Measurements from ENCODE around the gene FRS2. TPM values are rescaled to one million over a fixed set of nuclear protein-coding genes. Genes with fewer than 3 reads are reported as not detected.

The FRS2 gene
- total and polyA plus RNA-seq, 2 donors: 8.4 to 15.9 TPM

DNA sequence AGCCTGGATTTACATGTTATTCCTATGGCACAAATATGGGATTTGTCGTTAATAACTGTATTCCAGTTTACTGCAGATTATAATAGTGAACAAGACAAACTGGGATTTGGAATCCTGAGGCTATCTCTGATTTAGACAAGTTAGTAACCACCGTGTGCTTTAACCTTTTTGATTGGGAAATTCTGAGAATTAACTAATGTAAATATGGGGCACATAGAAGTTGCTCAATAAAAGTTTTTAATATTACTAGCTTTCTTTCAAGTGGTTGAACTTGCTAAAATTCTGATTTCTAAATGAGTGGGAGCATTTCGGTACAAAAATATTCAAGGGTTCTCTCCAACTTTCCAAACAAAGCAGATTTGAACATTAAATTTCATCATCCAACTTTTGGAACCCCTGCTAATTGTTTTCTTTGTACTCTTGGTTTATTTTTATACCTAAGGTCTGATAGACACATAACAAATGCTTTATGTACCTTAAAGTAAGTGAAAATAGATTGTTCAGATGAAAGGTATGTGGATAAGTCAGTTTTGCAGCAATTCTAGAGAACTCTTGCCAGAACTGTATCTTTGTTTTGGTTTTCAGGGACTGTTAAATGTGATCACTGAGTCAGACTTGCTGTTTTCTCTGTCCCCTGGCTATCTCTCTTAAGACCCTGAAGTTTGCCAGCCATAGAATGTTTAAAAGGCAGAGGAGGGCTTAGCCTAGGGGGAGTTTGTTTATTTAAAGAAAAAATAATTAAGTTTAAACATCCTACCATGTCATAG is 57.5 kb downstream of the FRS2 start:
- Histone ChIP-seq H3K36me3 (ENCODE audit: control insufficient read depth in 2 of 2, insufficient read depth in 2 of 2, low read length in 1 of 2) (peaks cover 3 to 9% of the 10 kb centered on the region in 2 donors), H3K27ac (ENCODE audit: low read depth in 1 of 2, low read length in 1 of 2) (no peak overlapping the region), H3K27me3 (ENCODE audit: control insufficient read depth in 2 of 2, insufficient read depth in 1 of 2, low read length in 1 of 2) (no peaks in the 10 kb centered on the region), H3K4me1 (ENCODE audit: control insufficient read depth in 2 of 2, insufficient read depth in 2 of 2, low read length in 2 of 2) (no peaks in the 10 kb centered on the region), H3K9me3 (ENCODE audit: control insufficient read depth in 2 of 2, insufficient read depth in 1 of 2, low read length in 1 of 2) (peaks cover 2 to 9% of the 10 kb centered on the region in 2 donors), H3K4me3 (ENCODE audit: low read length in 2 of 2) (no peak overlapping the region)
- 93% methylated on average over 3 of the region's 3 CpGs for WGBS
- no peak for DNase-seq (ENCODE audit: low read depth in 6 of 9, low spot score in 9 of 9)

DNA sequence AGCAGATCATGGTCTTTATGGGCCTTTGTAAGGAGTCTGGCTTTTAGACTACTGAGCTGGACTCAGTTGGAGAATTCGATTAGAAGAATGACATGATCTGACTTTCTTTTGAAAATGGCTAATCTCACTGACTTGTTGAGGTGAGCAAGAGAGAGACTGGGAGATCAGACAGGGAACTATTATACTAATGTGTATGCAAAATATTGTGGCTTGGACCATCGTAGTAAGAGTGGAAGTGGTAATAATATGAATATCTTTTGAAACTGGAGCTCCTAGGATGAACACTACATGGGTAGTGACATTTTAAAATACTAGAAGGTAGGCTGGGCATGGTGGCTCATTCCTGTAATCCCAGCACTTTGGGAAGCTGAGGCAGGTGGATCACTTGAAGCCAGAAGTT is 58.8 kb downstream of the FRS2 start:
- H3K27ac ChIP-seq (ENCODE audit: low read depth in 1 of 2, low read length in 1 of 2): peak overlapping the region in 1 of 2 donors; percentile 2

DNA sequence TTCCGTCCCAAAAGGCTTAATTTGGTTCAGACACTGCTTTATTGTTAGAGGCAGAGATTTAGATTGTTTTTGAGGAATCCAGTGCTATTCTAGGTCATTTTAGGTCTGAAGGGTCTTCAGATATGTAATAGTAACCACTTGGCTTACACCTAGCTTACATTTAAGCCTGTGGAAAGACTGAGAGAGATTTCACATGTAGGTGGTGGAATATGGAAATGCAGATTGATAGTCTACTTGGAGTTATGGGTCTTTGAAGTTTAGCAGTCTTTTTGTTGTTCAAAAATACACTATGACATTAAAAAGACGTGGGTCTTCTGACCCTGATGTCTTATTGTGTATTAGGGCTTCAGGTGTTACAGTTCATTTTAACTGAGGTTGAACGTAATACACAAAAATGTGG is 63.7 kb downstream of the FRS2 start:
- Histone ChIP-seq H3K4me1 (ENCODE audit: control insufficient read depth in 2 of 2, insufficient read depth in 2 of 2, low read length in 2 of 2) (no peaks in the 10 kb centered on the region), H3K36me3 (ENCODE audit: control insufficient read depth in 2 of 2, insufficient read depth in 2 of 2, low read length in 1 of 2) (peaks cover 3 to 9% of the 10 kb centered on the region in 2 donors), H3K4me3 (ENCODE audit: low read length in 2 of 2) (no peak overlapping the region), H3K27me3 (ENCODE audit: control insufficient read depth in 2 of 2, insufficient read depth in 1 of 2, low read length in 1 of 2) (no peaks in the 10 kb centered on the region), H3K27ac (ENCODE audit: low read depth in 1 of 2, low read length in 1 of 2) (no peak overlapping the region), H3K9me3 (ENCODE audit: control insufficient read depth in 2 of 2, insufficient read depth in 1 of 2, low read length in 1 of 2) (no peaks in the 10 kb centered on the region)
- WGBS: 85% methylated on average over 3 of the region's 3 CpGs
- DNase-seq (ENCODE audit: low read depth in 6 of 9, low spot score in 9 of 9): no peak

More for the DNA sequence above, 58.8 kb downstream of the FRS2 start:
- Histone ChIP-seq H3K4me3 (ENCODE audit: low read length in 2 of 2) (no peak overlapping the region), H3K9me3 (ENCODE audit: control insufficient read depth in 2 of 2, insufficient read depth in 1 of 2, low read length in 1 of 2) (peaks cover 0 to 4% of the 10 kb centered on the region in 2 donors), H3K27me3 (ENCODE audit: control insufficient read depth in 2 of 2, insufficient read depth in 1 of 2, low read length in 1 of 2) (no peaks in the 10 kb centered on the region), H3K36me3 (ENCODE audit: control insufficient read depth in 2 of 2, insufficient read depth in 2 of 2, low read length in 1 of 2) (peaks cover 3 to 9% of the 10 kb centered on the region in 2 donors), H3K4me1 (ENCODE audit: control insufficient read depth in 2 of 2, insufficient read depth in 2 of 2, low read length in 2 of 2) (no peaks in the 10 kb centered on the region)
- no peak for DNase-seq (ENCODE audit: low read depth in 6 of 9, low spot score in 9 of 9)
- WGBS: 95% methylated on average over 2 of the region's 2 CpGs

DNA sequence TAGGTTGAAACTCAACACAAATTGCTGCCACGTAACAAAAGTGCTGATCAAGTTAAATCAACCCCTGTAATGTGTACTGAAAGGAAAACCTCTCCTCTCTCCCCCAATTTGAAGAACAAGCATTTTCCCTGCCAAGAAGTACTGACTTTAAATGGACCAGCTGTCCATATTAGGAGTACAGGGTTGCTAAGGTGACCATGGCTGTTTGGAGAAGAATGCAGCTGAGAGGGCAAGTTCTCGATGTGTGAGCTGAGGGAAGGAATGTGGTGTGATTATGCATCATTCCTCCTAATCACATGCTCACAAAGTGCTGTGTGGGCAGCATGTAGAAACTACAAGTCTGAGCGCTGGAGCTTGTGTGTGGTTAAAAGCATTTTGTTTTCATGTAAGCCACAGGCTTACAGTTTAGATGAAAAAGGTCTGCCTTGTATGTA is 64.2 kb downstream of the FRS2 start:
- no peaks in the 10 kb centered on the region for H3K27me3 ChIP-seq (ENCODE audit: control insufficient read depth in 2 of 2, insufficient read depth in 1 of 2, low read length in 1 of 2)
- H3K4me3 ChIP-seq (ENCODE audit: low read length in 2 of 2): no peak overlapping the region
- no peaks in the 10 kb centered on the region for H3K9me3 ChIP-seq (ENCODE audit: control insufficient read depth in 2 of 2, insufficient read depth in 1 of 2, low read length in 1 of 2)
- peaks cover 3 to 9% of the 10 kb centered on the region in 2 donors for H3K36me3 ChIP-seq (ENCODE audit: control insufficient read depth in 2 of 2, insufficient read depth in 2 of 2, low read length in 1 of 2)
- peak overlapping the region in 1 of 2 donors; percentile 10 for H3K27ac ChIP-seq (ENCODE audit: low read depth in 1 of 2, low read length in 1 of 2)
- WGBS: 76% methylated on average over 3 of the region's 3 CpGs
- DNase-seq (ENCODE audit: low read depth in 6 of 9, low spot score in 9 of 9): peak in 5 of 9 donors; percentile 9 to 47 (median 13)
- H3K4me1 ChIP-seq (ENCODE audit: control insufficient read depth in 2 of 2, insufficient read depth in 2 of 2, low read length in 2 of 2): no peaks in the 10 kb centered on the region

DNA sequence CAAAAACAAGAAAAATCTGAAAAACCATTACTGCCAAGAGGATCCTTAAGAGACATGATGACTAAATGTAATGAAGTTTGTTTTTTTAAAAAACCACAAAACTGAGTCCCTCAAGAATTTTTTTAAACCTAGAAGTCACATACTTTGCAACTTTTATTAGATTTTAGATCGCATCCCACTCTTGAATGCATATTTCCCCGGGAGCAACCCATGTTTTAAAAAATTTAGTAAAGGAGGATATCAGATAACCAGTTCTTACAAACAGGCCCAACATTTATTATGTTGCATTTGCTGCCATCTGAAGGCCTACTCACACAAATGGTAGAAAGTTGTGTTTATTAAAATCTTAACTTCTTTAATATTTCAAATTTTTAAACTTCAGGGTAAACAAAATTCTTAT is 70.8 kb downstream of the FRS2 start:
- Histone ChIP-seq H3K27me3 (ENCODE audit: control insufficient read depth in 2 of 2, insufficient read depth in 1 of 2, low read length in 1 of 2) (no peaks in the 10 kb centered on the region), H3K27ac (ENCODE audit: low read depth in 1 of 2, low read length in 1 of 2) (no peak overlapping the region), H3K9me3 (ENCODE audit: control insufficient read depth in 2 of 2, insufficient read depth in 1 of 2, low read length in 1 of 2) (peaks cover 0 to 3% of the 10 kb centered on the region in 2 donors), H3K4me1 (ENCODE audit: control insufficient read depth in 2 of 2, insufficient read depth in 2 of 2, low read length in 2 of 2) (no peaks in the 10 kb centered on the region), H3K36me3 (ENCODE audit: control insufficient read depth in 2 of 2, insufficient read depth in 2 of 2, low read length in 1 of 2) (peaks cover 0 to 3% of the 10 kb centered on the region in 2 donors), H3K4me3 (ENCODE audit: low read length in 2 of 2) (no peak overlapping the region)
- 94% methylated on average over 2 of the region's 2 CpGs for WGBS
- no peak for DNase-seq (ENCODE audit: low read depth in 6 of 9, low spot score in 9 of 9)

DNA sequence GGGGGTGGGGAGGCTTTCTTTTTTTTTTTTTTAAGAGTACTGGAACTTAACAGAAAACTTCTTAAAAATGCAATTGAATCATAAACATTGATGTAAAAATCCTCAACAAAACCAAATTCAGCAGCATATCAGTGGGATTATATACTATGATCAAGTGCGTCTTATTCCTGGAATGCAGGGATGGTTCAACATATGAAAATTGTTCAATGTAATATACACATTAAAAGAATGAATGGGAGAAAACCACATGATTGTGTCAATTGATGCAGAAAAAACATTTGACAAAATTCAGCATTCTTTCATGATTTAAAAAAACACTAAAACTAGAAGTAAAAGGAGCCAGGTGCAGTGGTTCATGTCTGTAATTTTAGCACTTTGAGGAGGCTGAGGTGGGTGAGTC is 73.9 kb downstream of the FRS2 start:
- no peak overlapping the region for H3K4me3 ChIP-seq (ENCODE audit: low read length in 2 of 2)
- WGBS: 97% methylated on average over 1 of the region's 1 CpG
- peaks cover 0 to 3% of the 10 kb centered on the region in 2 donors for H3K36me3 ChIP-seq (ENCODE audit: control insufficient read depth in 2 of 2, insufficient read depth in 2 of 2, low read length in 1 of 2)
- DNase-seq (ENCODE audit: low read depth in 6 of 9, low spot score in 9 of 9): no peak
- H3K9me3 ChIP-seq (ENCODE audit: control insufficient read depth in 2 of 2, insufficient read depth in 1 of 2, low read length in 1 of 2): peaks cover 0 to 3% of the 10 kb centered on the region in 2 donors
- H3K27me3 ChIP-seq (ENCODE audit: control insufficient read depth in 2 of 2, insufficient read depth in 1 of 2, low read length in 1 of 2): no peaks in the 10 kb centered on the region
- H3K27ac ChIP-seq (ENCODE audit: low read depth in 1 of 2, low read length in 1 of 2): no peak overlapping the region
- no peaks in the 10 kb centered on the region for H3K4me1 ChIP-seq (ENCODE audit: control insufficient read depth in 2 of 2, insufficient read depth in 2 of 2, low read length in 2 of 2)

DNA sequence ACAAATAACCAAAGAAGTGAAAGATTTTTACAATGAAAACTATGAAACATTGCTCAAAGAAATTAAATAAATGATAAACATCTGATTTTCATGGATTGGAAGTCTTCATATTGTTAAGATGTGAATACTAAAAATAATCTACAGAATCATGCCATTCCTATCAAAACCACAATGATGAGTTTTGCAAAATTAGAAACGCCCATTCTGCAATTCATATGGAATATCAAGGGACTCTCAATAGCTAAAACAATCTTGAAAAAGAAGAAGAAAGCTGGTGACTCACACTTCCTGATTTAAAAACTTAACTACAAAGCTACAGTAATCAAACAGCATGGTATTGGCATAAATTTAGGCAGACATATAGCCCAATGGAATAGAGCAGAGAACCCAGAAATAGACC is 74.9 kb downstream of the FRS2 start:
- Histone ChIP-seq H3K9me3 (ENCODE audit: control insufficient read depth in 2 of 2, insufficient read depth in 1 of 2, low read length in 1 of 2) (peaks cover 0 to 3% of the 10 kb centered on the region in 2 donors), H3K27me3 (ENCODE audit: control insufficient read depth in 2 of 2, insufficient read depth in 1 of 2, low read length in 1 of 2) (no peaks in the 10 kb centered on the region), H3K4me1 (ENCODE audit: control insufficient read depth in 2 of 2, insufficient read depth in 2 of 2, low read length in 2 of 2) (no peaks in the 10 kb centered on the region), H3K36me3 (ENCODE audit: control insufficient read depth in 2 of 2, insufficient read depth in 2 of 2, low read length in 1 of 2) (peaks cover 0 to 3% of the 10 kb centered on the region in 2 donors), H3K27ac (ENCODE audit: low read depth in 1 of 2, low read length in 1 of 2) (no peak overlapping the region), H3K4me3 (ENCODE audit: low read length in 2 of 2) (no peak overlapping the region)
- WGBS: 98% methylated on average over 1 of the region's 1 CpG
- DNase-seq (ENCODE audit: low read depth in 6 of 9, low spot score in 9 of 9): no peak

DNA sequence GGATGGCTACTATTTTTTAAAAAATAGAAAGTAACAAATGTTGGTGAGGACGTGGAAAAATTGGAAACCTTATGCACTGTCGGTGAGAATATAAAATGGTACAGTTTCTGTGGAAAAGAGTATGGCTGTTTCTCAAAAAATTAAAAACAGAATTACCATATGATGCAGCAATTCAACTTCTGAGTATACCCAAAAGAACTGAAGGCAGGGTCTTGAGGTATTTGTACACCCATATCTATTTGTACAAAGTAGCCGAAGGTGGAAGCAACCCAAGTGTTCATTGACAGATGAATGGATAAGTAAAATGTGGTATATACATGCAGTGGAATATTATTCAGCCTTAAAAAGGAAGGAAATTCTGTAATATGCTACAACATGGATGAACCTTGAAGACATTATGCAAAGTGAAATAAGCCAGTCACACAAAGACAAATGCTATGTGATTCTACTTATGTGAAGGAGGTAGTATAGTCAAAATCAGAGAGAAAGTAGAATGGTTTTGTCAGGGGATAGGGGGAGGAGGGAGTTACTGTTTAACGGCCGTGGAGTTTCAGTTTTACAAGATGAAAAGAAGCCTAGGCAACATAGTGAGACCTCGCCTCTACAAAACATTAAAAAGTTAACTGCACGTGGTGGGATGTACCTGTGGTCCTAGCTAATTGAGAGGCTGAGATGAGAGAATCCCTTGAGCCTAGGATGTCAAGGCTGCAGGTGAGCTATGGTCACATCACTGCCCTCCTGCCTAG is 76.7 kb downstream of the FRS2 start:
- H3K36me3 ChIP-seq (ENCODE audit: control insufficient read depth in 2 of 2, insufficient read depth in 2 of 2, low read length in 1 of 2): peaks cover 0 to 3% of the 10 kb centered on the region in 2 donors
- peaks cover 0 to 3% of the 10 kb centered on the region in 2 donors for H3K9me3 ChIP-seq (ENCODE audit: control insufficient read depth in 2 of 2, insufficient read depth in 1 of 2, low read length in 1 of 2)
- no peak overlapping the region for H3K4me3 ChIP-seq (ENCODE audit: low read length in 2 of 2)
- WGBS: 98% methylated on average over 7 of the region's 7 CpGs
- H3K27me3 ChIP-seq (ENCODE audit: control insufficient read depth in 2 of 2, insufficient read depth in 1 of 2, low read length in 1 of 2): no peaks in the 10 kb centered on the region
- no peak for DNase-seq (ENCODE audit: low read depth in 6 of 9, low spot score in 9 of 9)
- no peaks in the 10 kb centered on the region for H3K4me1 ChIP-seq (ENCODE audit: control insufficient read depth in 2 of 2, insufficient read depth in 2 of 2, low read length in 2 of 2)
- no peak overlapping the region for H3K27ac ChIP-seq (ENCODE audit: low read depth in 1 of 2, low read length in 1 of 2)

DNA sequence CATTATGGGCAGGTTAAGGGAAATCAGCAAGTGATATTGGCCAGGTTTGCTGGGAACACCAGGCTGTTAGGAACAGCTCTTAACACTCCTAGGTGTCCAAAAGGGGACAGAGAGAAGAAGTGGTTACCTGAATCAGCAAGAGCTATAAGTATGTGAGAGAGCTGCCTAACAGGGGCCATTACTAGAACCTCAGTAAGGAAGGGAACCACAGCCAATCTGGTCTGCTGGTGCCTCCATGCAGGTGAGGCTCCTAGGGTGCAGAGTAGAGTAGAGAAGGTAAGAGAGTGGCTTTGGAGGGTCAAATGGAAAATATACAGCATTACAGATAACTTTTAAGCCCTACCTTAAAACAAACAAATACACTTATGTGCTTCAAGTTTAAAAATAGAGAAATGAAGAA is 78.5 kb downstream of the FRS2 start:
- Histone ChIP-seq H3K27ac (ENCODE audit: low read depth in 1 of 2, low read length in 1 of 2) (no peak overlapping the region), H3K27me3 (ENCODE audit: control insufficient read depth in 2 of 2, insufficient read depth in 1 of 2, low read length in 1 of 2) (no peaks in the 10 kb centered on the region), H3K4me1 (ENCODE audit: control insufficient read depth in 2 of 2, insufficient read depth in 2 of 2, low read length in 2 of 2) (no peaks in the 10 kb centered on the region), H3K36me3 (ENCODE audit: control insufficient read depth in 2 of 2, insufficient read depth in 2 of 2, low read length in 1 of 2) (no peaks in the 10 kb centered on the region), H3K9me3 (ENCODE audit: control insufficient read depth in 2 of 2, insufficient read depth in 1 of 2, low read length in 1 of 2) (peaks cover 0 to 3% of the 10 kb centered on the region in 2 donors), H3K4me3 (ENCODE audit: low read length in 2 of 2) (no peak overlapping the region)
- no peak for DNase-seq (ENCODE audit: low read depth in 6 of 9, low spot score in 9 of 9)
